Cortex of kidney (tissue), 1 donor: Measurements from ENCODE around the gene RPS6KA1.
"Not testable (repeated sequence)": the region's sequence is repeated elsewhere in the genome, so short reads cannot be mapped to it uniquely, and the experiment has no call there.

Experiments used
- DNase-seq: peaks from one replicate; lab custom pipeline; 2025; lab: John Stamatoyannopoulos, UW

RPS6KA1 gene

DNA sequence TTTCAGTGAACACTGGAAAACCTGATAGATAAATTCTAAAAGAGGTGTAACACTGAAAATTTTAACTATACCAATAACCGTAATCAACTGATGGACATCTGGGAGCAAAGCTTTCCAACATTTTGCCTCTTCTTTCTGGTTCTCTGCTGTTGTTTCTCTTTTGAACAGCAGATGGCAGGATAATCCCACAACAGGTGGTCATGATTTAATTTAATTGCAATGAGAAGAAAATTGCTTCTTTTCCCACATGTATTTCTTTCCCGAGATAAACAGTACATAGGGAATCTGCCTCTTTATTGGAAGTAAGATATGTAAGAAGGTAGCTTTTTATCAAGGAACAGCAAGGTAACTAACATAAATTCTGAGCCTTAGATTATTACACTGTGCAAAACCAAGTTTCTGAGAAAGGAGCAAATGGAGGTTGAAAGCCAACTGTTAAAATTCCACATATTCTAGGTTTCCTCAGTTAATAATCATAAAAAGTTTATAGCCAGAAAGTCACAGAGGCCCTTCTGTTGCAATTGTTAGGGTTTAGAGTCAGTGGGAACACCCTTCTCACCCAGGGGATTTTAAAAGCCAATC is 72.9 kb downstream of the RPS6KA1 start:
- DNase-seq: no peak

DNA sequence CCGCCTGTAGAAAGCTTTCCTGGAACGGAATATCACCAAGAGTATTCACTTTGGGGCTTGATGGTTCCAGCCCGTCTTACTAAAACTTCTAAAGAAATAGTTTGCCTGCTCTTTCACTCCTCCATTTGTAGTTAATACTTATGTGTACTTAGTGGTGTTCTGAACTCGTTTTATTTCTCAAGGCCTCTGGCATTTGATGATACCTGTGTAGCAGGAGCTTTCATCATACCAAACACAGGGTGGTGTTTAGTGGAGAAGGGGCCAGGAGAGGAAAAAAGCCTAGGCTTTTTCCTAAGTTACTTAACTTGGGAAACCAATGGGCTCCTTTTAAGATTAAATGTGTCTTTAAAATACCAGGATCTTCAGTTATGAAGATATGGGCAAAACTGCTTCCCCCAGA is 74.3 kb downstream of the RPS6KA1 start:
- no peak for DNase-seq

DNA sequence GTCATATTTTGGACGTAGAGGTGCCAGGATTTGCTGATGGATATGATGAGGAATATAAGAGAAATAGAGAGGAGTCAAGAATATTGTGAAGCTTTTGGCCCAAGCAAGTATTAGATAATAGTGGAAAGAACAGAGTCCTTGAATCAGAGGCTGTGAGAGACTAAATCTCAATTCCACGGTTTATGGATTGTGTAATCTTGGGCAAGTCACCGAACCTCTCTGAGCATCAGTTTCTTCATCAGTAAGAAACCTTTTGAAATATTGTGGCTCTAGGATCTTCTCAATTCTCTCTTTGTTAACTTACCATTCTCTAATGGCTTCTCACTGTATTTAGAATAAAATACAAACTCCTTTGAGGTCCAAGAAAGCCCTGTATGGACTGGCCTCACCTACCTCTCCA is 77.6 kb downstream of the RPS6KA1 start:
- DNase-seq: no peak

DNA sequence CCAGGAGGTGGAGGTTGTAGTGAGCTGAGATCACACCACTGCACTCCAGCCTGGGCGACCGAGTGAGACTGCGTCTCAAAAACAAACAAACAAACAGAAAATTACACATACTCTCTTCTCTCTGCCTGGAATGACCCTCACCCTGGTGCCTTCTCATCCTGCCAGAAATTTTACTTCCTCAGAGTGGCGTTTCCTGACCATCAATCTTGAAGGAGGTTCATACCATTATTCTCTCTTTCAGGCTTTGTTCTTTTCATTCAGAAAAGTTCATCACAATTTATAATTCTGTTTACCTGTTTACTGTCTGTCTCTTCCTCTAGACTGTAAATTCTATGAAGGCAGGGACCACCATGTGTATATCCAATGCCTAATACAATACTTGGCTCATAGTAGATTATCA is 79.3 kb downstream of the RPS6KA1 start:
- no peak for DNase-seq

DNA sequence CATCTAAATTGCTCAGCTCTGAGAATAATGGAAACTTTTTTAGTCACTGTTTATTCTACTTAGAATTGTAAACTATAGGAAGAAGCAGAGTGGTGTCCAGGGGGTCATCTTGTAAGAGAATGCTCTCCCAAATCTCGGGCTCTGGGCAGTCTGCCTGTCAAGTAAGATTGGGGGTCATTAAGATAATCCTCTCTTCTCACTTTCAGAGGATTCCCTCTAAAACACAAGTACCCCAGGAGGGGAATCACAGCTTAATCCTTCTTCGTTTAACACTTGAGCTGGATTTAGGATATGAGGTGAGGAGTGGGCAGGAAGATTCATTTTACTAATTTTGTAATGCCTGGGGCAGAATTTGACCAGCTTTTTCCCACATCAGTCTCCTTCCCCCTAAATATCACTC is 81.2 kb downstream of the RPS6KA1 start:
- DNase-seq: no peak

- DNase-seq: not testable (repeated sequence)
Observed at GRCh38 chr1:26612627-26613026, 83.1 kb downstream of the RPS6KA1 start.

DNA sequence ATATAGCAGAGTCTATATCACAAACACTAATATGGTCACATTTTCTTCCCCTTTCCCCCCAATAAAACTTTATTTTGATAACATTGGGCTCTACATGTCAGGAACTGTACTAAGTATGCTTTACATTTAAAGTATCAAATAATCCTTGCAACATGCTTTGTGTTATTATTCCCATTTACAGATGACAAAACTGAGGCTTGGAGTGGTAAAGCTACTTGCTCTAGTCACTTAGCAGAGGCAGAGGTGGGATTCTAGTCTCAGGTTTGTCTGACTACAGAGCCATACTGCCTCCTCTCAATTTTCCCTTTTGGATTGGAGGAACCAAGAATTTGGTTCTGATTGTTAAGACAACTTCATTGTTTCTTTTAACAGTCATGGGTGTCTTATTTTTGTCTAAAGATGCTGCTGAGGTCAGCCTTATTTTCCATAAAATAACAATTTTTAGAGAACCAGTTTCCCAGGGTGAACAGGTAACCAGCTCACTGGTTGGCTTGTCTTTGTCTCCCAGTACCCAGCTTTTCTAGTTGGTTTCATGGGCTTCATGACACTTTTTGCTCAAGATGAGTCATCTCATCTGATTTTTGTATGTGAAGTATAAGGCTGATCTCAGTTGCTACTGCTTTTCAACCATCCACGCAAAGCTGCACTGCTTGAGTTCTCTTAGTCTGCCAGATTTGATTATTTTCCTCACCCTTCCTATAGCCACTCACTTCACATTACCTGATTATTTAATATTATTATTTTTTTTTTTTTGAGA is 85.3 kb downstream of the RPS6KA1 start:
- no peak for DNase-seq

DNA sequence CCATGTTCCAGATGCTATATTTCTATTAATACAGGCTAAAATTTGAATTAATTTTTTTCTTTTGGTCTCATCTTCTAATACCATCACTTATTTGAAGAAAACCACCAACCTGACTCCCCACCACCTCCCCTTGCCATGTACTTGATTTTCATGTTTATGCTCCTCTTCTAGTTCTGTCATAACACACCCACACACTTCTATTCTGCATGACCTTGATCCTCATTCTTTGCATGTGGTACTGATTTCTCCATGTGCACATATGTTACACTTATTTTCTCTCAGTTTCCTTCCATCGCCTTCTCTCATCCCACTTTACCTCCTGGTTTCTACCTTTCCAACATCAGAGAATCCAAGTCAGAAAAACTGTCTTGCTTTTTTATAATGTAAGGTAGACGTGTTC is 87.3 kb downstream of the RPS6KA1 start:
- no peak for DNase-seq

DNA sequence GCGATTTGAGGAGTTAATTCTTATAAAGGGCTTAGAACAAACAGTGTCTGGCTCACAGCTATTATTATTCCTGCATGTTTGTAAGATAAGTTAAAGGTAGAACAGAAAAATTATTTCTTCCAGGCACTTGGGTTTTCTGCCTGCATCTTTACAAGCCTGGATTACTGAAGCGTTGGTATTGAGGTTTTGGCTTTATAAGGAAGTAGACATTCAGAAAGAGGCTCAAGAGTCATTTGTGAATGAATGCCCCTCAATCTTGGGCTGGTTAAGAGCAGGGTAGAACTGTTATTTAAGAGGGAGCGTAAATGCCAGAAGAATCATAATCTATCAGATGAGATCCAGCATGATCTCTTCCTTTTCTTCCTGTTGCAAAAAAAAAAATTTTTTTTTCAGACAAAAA is 89.0 kb downstream of the RPS6KA1 start:
- DNase-seq: no peak
